SK-N-SH (cell line): ENCODE data around the gene DCAF11. TPM values are rescaled to one million over a fixed set of nuclear protein-coding genes. Genes with fewer than 3 reads are reported as not detected.

Experiments
- CTCF ChIA-PET: fragments of 300-600, 350-600 bp; formaldehyde crosslinking; extraction: SDS; loops from one replicate; lab custom pipeline; 2021; lab: Yijun Ruan, JAX
- POLR2A ChIA-PET: fragments of 350-600 bp; sonication (Branson Sonifier 250); formaldehyde crosslinking; extraction: SDS; loops from one replicate; lab custom pipeline; 2020; ENCODE audit warnings: antibody characterized with exemption, inconsistent platforms; lab: Yijun Ruan, JAX
- DNase-seq: peaks from one replicate; pipeline ENCODE4 v3.0.0; 2012
- H2AFZ ChIP-seq: fragments of 200-600 bp; sonication (generic); 2 replicates; pipeline ENCODE4 v1.8.1; 2016; ENCODE audit warnings: antibody characterized with exemption, mild to moderate bottlenecking, low read depth
- H3F3A ChIP-seq: fragments of 200-600 bp; sonication (generic); replicated peaks from 2 replicates; pipeline ENCODE3; 2016; ENCODE audit warnings: antibody characterized with exemption, mild to moderate bottlenecking; ENCODE audit not compliant: insufficient read depth
- H3K27ac ChIP-seq, 2 experiments: fragments of 200-500 bp in 1 of 2; fragments of 200-600 bp in 1 of 2; sonication (Bioruptor generic) in 1 of 2; sonication (generic), shearing (Covaris generic) in 1 of 2; 2 replicates each; pipeline versions ENCODE4 v1.5.1 to v1.6.1; 2014 to 2016; ENCODE audit warnings: low read depth in 2 of 2, inconsistent platforms in 1 of 2, low read length in 1 of 2, mild to moderate bottlenecking in 1 of 2, mixed read lengths in 1 of 2
- H3K27me3 ChIP-seq: fragments of 200-600 bp; sonication (generic), shearing (Covaris generic); 2 replicates; pipeline ENCODE4 v1.6.1; 2016; ENCODE audit warnings: mixed run types; ENCODE audit not compliant: insufficient read depth
- H3K36me3 ChIP-seq, 2 experiments: fragments of 200-500 bp in 1 of 2; fragments of 200-600 bp in 1 of 2; sonication (Bioruptor generic) in 1 of 2; sonication (generic) in 1 of 2; replicated peaks in 1 of 2; 2 replicates each; pipeline versions ENCODE3 to v1.5.1; 2014 to 2016; ENCODE audit warnings: low read length in 1 of 2, mild to moderate bottlenecking in 1 of 2; ENCODE audit not compliant: insufficient read depth in 2 of 2, control insufficient read depth in 1 of 2
- H3K4me1 ChIP-seq, 2 experiments: fragments of 200-500 bp in 1 of 2; fragments of 200-600 bp in 1 of 2; sonication (Bioruptor generic) in 1 of 2; sonication (generic), shearing (Covaris generic) in 1 of 2; 2 replicates each; pipeline versions ENCODE4 v1.5.1 to v1.6.1; 2014 to 2016; ENCODE audit warnings: low read depth in 1 of 2, low read length in 1 of 2, mixed run types in 1 of 2; ENCODE audit not compliant: insufficient read depth in 2 of 2, control insufficient read depth in 1 of 2
- H3K4me2 ChIP-seq: fragments of 200-600 bp; sonication (generic), shearing (Covaris generic); 2 replicates; pipeline ENCODE4 v1.6.1; 2017; ENCODE audit warnings: mixed run types
- H3K4me3 ChIP-seq, 2 experiments: fragments of 200-500 bp in 1 of 2; fragments of 200-600 bp in 1 of 2; sonication (Bioruptor generic) in 1 of 2; sonication (generic), shearing (Covaris generic) in 1 of 2; 2 replicates each; pipeline versions ENCODE4 v1.5.1 to v1.8.1; 2014 to 2016; ENCODE audit warnings: low read depth in 2 of 2, inconsistent platforms in 1 of 2, low read length in 1 of 2, mild to moderate bottlenecking in 1 of 2, mixed read lengths in 1 of 2, moderate library complexity in 1 of 2
- H3K79me2 ChIP-seq: fragments of 200-600 bp; sonication (generic); 2 replicates; pipeline ENCODE4 v1.8.1; 2017; ENCODE audit warnings: mild to moderate bottlenecking; ENCODE audit not compliant: insufficient read depth
- H3K9ac ChIP-seq: fragments of 200-600 bp; sonication (generic); 2 replicates; pipeline ENCODE4 v1.6.1; 2017; ENCODE audit warnings: mixed run types
- H3K9me2 ChIP-seq: fragments of 200-600 bp; sonication (generic); 2 replicates; pipeline ENCODE4 v1.6.1; 2017; ENCODE audit warnings: mixed run types
- H3K9me3 ChIP-seq: fragments of 200-600 bp; sonication (generic); 2 replicates; pipeline ENCODE4 v1.6.1; 2017; ENCODE audit warnings: mixed run types, mild to moderate bottlenecking, moderate library complexity
- H4K20me1 ChIP-seq: fragments of 200-600 bp; sonication (generic); 2 replicates; pipeline ENCODE4 v1.6.1; 2017; ENCODE audit warnings: mild to moderate bottlenecking, mixed run types; ENCODE audit not compliant: insufficient read depth
- ELF1 ChIP-seq: IDR thresholded peaks from 2 replicates; pipeline ENCODE4 v1.4.0; 2012
- FOXJ3 ChIP-seq: sonication (generic); formaldehyde crosslinking; IDR thresholded peaks from 2 replicates; pipeline ENCODE4 v1.5.1; 2020; ENCODE audit warnings: mild to moderate bottlenecking, missing genetic modification reagents
- FOXM1 ChIP-seq: IDR thresholded peaks from 2 replicates; pipeline ENCODE4 v1.4.0; 2012; ENCODE audit warnings: low read depth, mild to moderate bottlenecking
- GABPA ChIP-seq: IDR thresholded peaks from 2 replicates; pipeline ENCODE4 v1.4.0; 2012; ENCODE audit warnings: low read depth, mild to moderate bottlenecking
- GATA2 ChIP-seq: sonication (generic); formaldehyde crosslinking; IDR thresholded peaks from 2 replicates; pipeline ENCODE4 v1.5.0; 2020; ENCODE audit warnings: mild to moderate bottlenecking, missing genetic modification reagents
- JUND ChIP-seq: IDR thresholded peaks from 2 replicates; pipeline ENCODE4 v1.4.0; 2012
- MXI1 ChIP-seq: IDR thresholded peaks from 2 replicates; pipeline ENCODE4 v1.6.1; 2012; ENCODE audit warnings: mild to moderate bottlenecking, low read depth, low read length, improper control_type of control experiment
- NRF1 ChIP-seq: IDR thresholded peaks from 2 replicates; pipeline ENCODE4 v1.6.1; 2012; ENCODE audit warnings: low read depth, mild to moderate bottlenecking, low read length
- POLR2AphosphoS5 ChIP-seq: IDR thresholded peaks from 2 replicates; pipeline ENCODE4 v1.6.1; 2012; ENCODE audit warnings: low read depth, low read length
- RCOR1 ChIP-seq: fragments of 150-350 bp; IDR thresholded peaks from 2 replicates; pipeline ENCODE4 v1.6.1; 2017; ENCODE audit warnings: antibody characterized with exemption, low read length
- RXRA ChIP-seq: IDR thresholded peaks from 2 replicates; pipeline ENCODE4 v1.4.0; 2012; ENCODE audit warnings: low read depth, mild to moderate bottlenecking, borderline replicate concordance
- TAF1 ChIP-seq: IDR thresholded peaks from 2 replicates; pipeline ENCODE4 v1.6.1; 2012; ENCODE audit warnings: low read depth, mild to moderate bottlenecking, low read length, moderate library complexity, borderline replicate concordance
- WGBS: methylation state at CpG from one replicate; pipeline ENCODE4 v1.1.6; 2017; ENCODE audit warnings: low lambda C conversion rate; 5-methylcytosine and 5-hydroxymethylcytosine counted together
- polyA plus RNA-seq, 3 experiments: library from polyadenylated mRNA; depleted of rRNA; stranded (reverse); fragments of >200 nt; gene quantifications; 2 replicates each; pipeline ENCODE4 v1.2.3, GENCODE V29; 2012
- TF ChIP-seq, protein P1 (sequence below): IDR thresholded peaks from 2 replicates; pipeline ENCODE4; 2012
- TF ChIP-seq, protein P2 (sequence below): fragments of 200-600 bp; sonication (generic); IDR thresholded peaks from 2 replicates; pipeline ENCODE4 v1.6.1; 2017; ENCODE audit warnings: antibody characterized with exemption, mild to moderate bottlenecking, moderate library complexity

Gene DCAF11
- polyA plus RNA-seq, 1 of the 3 experiments (the other 2 are of a cell fraction), result 34.6 TPM

DNA sequence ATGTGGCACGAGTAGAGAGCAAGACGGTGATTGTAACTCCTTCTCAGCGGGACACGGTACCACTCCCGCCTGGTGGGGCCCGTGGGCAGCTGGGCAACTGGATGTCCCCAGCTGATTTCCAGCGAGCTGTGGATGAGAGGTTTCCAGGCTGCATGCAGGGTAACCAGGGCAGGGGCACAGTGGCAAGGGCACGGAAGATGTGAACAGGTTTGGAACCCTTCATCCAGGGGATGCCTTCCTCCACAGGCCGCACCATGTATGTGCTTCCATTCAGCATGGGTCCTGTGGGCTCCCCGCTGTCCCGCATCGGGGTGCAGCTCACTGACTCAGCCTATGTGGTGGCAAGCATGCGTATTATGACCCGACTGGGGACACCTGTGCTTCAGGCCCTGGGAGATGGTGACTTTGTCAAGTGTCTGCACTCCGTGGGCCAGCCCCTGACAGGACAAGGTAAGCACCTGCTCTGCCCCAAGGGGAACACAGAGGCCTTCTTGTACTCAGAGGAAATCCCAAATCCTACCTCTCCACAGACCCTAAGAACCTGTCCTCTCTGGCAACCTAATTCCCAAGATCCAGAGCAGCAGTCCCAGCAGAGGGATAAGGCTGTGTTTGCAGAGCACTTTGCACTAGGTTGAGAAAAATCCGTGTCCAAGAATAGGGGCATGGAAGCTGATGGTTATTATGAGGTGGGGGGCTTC is 16.2 kb upstream of the DCAF11 start:
- Histone ChIP-seq H3K9me3 (no peaks in the 10 kb centered on the region), H3K9me2 (no peaks in the 10 kb centered on the region), H3K27ac (no peak overlapping the region), H3K79me2 (peaks cover 16% of the 10 kb centered on the region), H4K20me1 (no peaks in the 10 kb centered on the region), H3K27me3 (no peaks in the 10 kb centered on the region), H3K4me2 (no peak overlapping the region), H3F3A (peaks cover 3% of the 10 kb centered on the region), H3K9ac (no peak overlapping the region), H3K4me3 (no peak overlapping the region), H3K4me1 (peaks cover 12 to 16% of the 10 kb centered on the region in 2 experiments; a peak in 2 of 4 replicates), H3K36me3 (peaks cover 3 to 19% of the 10 kb centered on the region in 2 experiments)
- DNase-seq, result no peak
- 98% methylated on average over 8 of the region's 16 CpGs for WGBS
- CTCF ChIA-PET, result interaction anchor here (13.8 to 25.4 kb wide), 2 partner anchors 8 to 33 kb away, joined by 219 to 1159 read pairs; partner anchors contain the start of genes CARMIL3 and CPNE6
- POLR2A ChIA-PET, result interaction anchor here (1.3 kb wide), 1 partner anchor 16 kb away, joined by 3 read pairs; the partner anchor contains the start of genes DCAF11 and NRL
- TF ChIP-seq RXRA (no peak), TAF1 (no peak), FOXJ3 (CRISPR knock-in tag) (no peak), JUND (no peak), NRF1 (no peak), GABPA (no peak), FOXM1 (no peak), GATA2 (no peak), ELF1 (no peak), POLR2AphosphoS5 (no peak), MXI1 (no peak), RCOR1 (no peak)
- TF ChIP-seq, protein P1, sequence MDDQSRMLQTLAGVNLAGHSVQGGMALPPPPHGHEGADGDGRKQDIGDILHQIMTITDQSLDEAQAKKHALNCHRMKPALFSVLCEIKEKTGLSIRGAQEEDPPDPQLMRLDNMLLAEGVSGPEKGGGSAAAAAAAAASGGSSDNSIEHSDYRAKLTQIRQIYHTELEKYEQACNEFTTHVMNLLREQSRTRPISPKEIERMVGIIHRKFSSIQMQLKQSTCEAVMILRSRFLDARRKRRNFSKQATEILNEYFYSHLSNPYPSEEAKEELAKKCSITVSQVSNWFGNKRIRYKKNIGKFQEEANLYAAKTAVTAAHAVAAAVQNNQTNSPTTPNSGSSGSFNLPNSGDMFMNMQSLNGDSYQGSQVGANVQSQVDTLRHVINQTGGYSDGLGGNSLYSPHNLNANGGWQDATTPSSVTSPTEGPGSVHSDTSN, result no peak
- TF ChIP-seq, protein P2, sequence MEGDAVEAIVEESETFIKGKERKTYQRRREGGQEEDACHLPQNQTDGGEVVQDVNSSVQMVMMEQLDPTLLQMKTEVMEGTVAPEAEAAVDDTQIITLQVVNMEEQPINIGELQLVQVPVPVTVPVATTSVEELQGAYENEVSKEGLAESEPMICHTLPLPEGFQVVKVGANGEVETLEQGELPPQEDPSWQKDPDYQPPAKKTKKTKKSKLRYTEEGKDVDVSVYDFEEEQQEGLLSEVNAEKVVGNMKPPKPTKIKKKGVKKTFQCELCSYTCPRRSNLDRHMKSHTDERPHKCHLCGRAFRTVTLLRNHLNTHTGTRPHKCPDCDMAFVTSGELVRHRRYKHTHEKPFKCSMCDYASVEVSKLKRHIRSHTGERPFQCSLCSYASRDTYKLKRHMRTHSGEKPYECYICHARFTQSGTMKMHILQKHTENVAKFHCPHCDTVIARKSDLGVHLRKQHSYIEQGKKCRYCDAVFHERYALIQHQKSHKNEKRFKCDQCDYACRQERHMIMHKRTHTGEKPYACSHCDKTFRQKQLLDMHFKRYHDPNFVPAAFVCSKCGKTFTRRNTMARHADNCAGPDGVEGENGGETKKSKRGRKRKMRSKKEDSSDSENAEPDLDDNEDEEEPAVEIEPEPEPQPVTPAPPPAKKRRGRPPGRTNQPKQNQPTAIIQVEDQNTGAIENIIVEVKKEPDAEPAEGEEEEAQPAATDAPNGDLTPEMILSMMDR, result no peak
- TF ChIP-seq, all 33 proteins: peak for 0
- H2AFZ ChIP-seq, result no peak overlapping the region
